Activated CD4-positive, alpha-beta T cell treated with anti-CD3 and anti-CD28 coated beads, Interleukin-2, amount 50 U/mL, for 16 hours (primary cell): ENCODE results near the gene TCEAL4.
"Not testable (repeated sequence)": the region's sequence is repeated elsewhere in the genome, so short reads cannot be mapped to it uniquely, and the experiment has no call there.

Source experiments
- DNase-seq: peaks from one replicate; pipeline ENCODE4 v3.0.0-alpha.2; 2020

Gene TCEAL4

GRCh38 chrX:103585411-103586313 is at the start of gene TCEAL4:
Gene TCEAL4, plus strand, starts transcription at chrX:103585515. Its CDS starts 1,161 bp downstream, at chrX:103586676.
- peak; percentile 31 for DNase-seq

DNA sequence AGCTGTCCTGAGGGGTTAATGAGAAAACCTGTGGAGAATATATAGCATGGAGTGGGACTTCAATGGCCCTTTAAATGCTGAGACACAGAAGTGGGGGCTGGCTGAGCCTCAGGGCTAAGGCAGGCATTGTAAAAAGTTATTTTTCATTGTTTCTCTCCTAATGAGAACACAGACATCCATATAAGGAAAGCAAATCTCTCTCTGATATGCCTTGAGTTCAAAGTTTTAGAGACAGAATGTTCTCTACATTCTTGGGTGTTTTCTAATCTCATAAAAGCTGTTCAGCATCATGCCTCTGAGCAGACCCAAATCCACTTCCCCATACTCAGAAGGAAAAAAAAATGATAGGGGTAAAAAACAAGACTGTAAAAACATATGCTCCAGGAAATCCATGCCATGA is 49.2 kb upstream of the TCEAL4 start:
- DNase-seq = no peak

DNA sequence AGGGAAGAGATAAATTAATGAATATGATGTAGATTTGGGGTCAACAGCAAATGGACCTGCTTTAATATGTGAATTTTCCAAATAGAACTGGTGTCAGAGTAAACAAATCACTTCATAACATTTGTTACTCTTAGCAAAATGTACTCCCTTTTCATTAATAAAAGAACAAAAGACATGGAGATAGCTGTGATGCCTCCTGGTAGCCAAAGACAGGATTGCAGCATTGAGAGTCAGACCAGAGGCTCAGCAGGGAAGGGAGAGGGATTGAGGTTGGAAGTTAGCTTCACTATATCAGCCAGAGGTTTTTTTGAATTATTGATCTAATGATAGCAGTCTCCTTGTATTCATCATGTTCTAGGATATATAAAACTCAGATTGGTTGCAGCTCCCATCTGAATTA is 48.6 kb upstream of the TCEAL4 start:
- no peak for DNase-seq

GRCh38 chrX:103537871-103538387 is 47.4 kb upstream of the TCEAL4 start:
- DNase-seq = no peak

- DNase-seq = no peak
Measured at GRCh38 chrX:103538728-103539127, 46.6 kb upstream of the TCEAL4 start.

GRCh38 chrX:103539695-103540094 is 45.6 kb upstream of the TCEAL4 start:
- DNase-seq = no peak

- no peak for DNase-seq
Measured at GRCh38 chrX:103540145-103540544, 45.2 kb upstream of the TCEAL4 start.

- DNase-seq = no peak
Measured at GRCh38 chrX:103549916-103550315, 35.4 kb upstream of the TCEAL4 start.

GRCh38 chrX:103550415-103551051 is 34.8 kb upstream of the TCEAL4 start:
- no peak for DNase-seq

- no peak for DNase-seq
Measured at GRCh38 chrX:103552236-103552635, 33.1 kb upstream of the TCEAL4 start.

GRCh38 chrX:103554687-103555424 is 30.5 kb upstream of the TCEAL4 start:
- peak; percentile 70 for DNase-seq

- no peak for DNase-seq
Measured at GRCh38 chrX:103556963-103557612, 28.2 kb upstream of the TCEAL4 start.

GRCh38 chrX:103560256-103560655 is 25.1 kb upstream of the TCEAL4 start:
- DNase-seq = no peak

DNA sequence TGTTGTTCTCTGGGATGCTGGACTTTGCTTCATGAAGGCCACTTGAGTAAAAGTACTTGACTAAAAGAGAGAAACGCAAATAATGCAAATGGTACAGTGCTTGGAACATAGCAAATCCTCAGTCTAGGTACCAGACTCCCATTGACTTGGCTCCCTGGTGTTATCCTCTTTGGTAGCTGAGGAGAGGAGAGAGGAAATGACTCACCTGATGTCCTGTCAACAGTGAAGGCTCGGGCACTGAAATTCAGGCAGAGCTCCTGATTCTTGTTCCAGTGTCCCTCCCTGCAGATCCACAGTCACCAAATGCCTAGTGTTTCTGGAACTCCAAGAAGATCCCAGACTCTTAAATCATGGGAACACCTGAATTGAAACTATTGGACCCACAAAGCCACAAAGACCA is 22.5 kb upstream of the TCEAL4 start:
- DNase-seq = no peak

GRCh38 chrX:103565197-103565596 is 20.1 kb upstream of the TCEAL4 start:
- DNase-seq = no peak

- no peak for DNase-seq
Measured at GRCh38 chrX:103565752-103566151, 19.6 kb upstream of the TCEAL4 start.

DNA sequence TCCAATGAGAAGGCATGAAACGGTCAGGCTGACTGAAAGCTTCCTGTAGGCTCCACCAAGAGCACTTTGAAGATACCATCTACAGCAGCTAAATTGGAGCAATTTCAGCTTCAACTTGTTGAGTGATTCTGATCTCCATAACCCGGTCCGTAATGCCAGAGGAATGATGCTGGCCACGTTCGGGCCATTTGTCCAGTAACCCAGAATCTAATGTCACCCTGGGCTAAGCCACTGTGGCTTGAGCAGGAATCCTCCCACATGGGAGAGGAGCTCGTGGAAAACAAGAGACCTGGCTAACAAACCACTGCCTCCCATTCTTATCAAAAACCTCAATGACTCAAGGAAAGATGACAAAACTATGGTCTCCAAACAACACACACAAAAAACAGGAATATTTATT is 14.2 kb upstream of the TCEAL4 start:
- DNase-seq = no peak

- DNase-seq = no peak
Measured at GRCh38 chrX:103571726-103572125, 13.6 kb upstream of the TCEAL4 start.

DNA sequence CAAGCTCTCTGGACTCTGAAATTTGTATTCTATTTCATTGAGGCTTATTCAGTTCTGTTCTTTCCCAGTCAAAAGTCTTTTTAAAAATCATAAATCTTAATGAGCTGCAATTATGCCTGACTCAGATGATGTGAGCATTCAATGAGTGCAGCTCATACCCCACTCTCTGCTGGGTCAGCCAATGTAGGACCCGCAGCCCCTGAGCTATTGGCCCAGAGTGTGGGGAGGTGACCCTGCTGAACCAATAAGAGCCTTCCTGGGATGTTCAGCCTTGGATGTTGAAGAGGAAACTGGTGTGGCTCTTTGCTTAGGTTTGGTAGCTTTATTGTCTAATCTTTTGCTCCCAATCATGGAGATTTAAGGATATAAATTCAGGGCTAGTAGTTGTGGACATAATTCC is 12.1 kb upstream of the TCEAL4 start:
- DNase-seq = no peak

- DNase-seq = no peak
Measured at GRCh38 chrX:103584596-103584995, 719 bp upstream of the TCEAL4 start.

DNA sequence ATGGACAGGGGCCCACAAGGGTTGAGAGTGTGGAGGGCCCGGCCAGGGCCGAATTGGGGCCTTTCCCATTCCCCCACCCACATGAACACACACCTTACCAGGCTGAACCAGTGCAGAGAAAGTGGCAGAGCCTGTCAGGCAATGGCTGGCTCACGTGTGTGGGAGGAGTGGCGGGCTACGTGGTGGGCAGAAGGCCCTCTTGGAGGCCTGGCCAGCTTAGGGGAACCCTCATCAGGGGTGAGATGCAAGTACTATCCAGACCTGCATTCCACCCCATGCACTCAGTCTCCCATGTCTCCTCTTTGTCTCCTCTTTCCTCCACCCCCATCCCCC is 965 bp downstream of the TCEAL4 start:
- DNase-seq = no peak

DNA sequence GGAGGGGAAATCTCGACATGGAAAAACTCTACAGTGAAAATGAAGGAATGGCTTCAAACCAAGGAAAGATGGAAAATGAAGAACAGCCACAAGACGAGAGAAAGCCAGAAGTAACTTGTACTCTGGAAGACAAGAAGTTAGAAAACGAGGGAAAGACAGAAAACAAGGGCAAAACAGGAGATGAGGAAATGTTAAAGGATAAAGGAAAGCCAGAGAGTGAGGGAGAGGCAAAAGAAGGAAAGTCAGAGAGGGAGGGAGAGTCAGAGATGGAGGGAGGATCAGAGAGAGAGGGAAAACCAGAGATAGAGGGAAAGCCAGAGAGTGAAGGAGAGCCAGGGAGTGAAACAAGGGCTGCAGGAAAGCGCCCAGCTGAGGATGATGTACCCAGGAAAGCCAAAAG is 1.3 kb downstream of the TCEAL4 start:
- DNase-seq = no peak

GRCh38 chrX:103592295-103592694 is 7.0 kb downstream of the TCEAL4 start:
- DNase-seq = not testable (repeated sequence)
